PC-3 (cell line): ENCODE results near the gene CEND1.

ENCODE experiments used
- EZH2 ChIP-seq: fragments of 300-600 bp; sonication (generic); IDR thresholded peaks from one replicate; pipeline ENCODE4 v1.6.1; 2017; ENCODE audit warnings: antibody characterized with exemption, mild to moderate bottlenecking, low read length; ENCODE audit not compliant: unreplicated experiment
- EZH2phosphoT487 ChIP-seq: fragments of 300-600 bp; sonication (generic); IDR thresholded peaks from 2 replicates; pipeline ENCODE4 v1.6.1; 2018; ENCODE audit warnings: mild to moderate bottlenecking, antibody characterized with exemption, low read length, borderline replicate concordance
- TF ChIP-seq, protein P1 (sequence below): fragments of 300-600 bp; sonication (generic); conservative IDR thresholded peaks from 2 replicates; pipeline ENCODE4 v1.5.1; 2017; ENCODE audit warnings: antibody characterized with exemption, low read depth, mild to moderate bottlenecking, low read length

DNA sequence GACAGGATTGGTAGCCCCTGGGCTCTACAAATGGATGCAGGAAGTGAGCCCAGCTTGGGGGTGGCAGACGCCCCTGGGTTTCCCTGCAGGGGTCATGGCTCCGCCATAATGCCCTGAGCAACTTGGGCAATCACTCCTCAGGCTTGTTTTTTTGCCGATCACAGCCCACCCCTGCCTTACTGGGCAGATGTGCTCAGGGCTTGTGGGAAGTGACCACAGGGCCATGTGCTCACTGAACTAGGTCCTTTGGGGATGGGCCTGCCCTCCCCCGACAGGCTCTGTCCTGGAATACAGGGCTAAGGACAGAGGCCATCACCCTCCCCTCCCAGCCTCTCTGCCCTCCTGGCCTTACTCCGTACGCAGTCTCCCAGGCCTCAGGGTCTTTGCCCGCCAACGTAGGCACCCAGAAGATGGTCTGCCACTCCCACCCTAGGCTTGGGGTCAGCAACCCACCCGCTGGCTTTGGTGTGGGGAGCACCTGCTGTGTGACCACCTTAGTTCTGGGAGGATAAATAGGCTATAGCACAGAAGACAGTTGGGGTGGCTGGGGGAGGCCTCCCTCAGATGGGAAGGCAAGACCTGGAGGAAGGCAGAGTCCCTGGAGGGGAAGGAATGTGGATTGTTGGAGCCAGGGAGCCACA is 23.7 kb upstream of the CEND1 start:
- TF ChIP-seq, protein P1, sequence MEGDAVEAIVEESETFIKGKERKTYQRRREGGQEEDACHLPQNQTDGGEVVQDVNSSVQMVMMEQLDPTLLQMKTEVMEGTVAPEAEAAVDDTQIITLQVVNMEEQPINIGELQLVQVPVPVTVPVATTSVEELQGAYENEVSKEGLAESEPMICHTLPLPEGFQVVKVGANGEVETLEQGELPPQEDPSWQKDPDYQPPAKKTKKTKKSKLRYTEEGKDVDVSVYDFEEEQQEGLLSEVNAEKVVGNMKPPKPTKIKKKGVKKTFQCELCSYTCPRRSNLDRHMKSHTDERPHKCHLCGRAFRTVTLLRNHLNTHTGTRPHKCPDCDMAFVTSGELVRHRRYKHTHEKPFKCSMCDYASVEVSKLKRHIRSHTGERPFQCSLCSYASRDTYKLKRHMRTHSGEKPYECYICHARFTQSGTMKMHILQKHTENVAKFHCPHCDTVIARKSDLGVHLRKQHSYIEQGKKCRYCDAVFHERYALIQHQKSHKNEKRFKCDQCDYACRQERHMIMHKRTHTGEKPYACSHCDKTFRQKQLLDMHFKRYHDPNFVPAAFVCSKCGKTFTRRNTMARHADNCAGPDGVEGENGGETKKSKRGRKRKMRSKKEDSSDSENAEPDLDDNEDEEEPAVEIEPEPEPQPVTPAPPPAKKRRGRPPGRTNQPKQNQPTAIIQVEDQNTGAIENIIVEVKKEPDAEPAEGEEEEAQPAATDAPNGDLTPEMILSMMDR, result no peak
- TF ChIP-seq EZH2phosphoT487, result no peak
- no peak for TF ChIP-seq EZH2
